ENCODE results near the gene ELK3.

- TF ChIP-seq CTCF (conservative IDR thresholded peaks at IDR 0.05) (no peak), ZFX (IDR thresholded peaks at IDR 0.05) (no peak)
Measured at GRCh38 chr12:96152164-96152563, 42.0 kb upstream of the ELK3 start.

All from C4-2B (cell line).